Measurements from ENCODE around the gene ATPAF2. TPM values are rescaled to one million over a fixed set of nuclear protein-coding genes. Genes with fewer than 3 reads are reported as not detected.

ATPAF2 gene
- 21.2 and 21.3 TPM in 2 replicates for total RNA-seq

GRCh38 chr17:18038861-18039534 is at the start of gene ATPAF2, which contains the start of gene GID4:
Gene ATPAF2 (minus strand): TSS chr17:18039168. CDS start chr17:18039013, 155 bp downstream.
Gene GID4 (plus strand): TSS chr17:18039408. CDS start chr17:18039465, 57 bp downstream.
- DNase-seq = peak; percentile 100

GRCh38 chr17:18087610-18088491 is 48.9 kb upstream of the ATPAF2 start, which contains the start of gene DRG2:
Gene DRG2 (plus strand): TSS chr17:18087948. CDS start chr17:18088024, 76 bp downstream.
- peak; percentile 95 for DNase-seq

GRCh38 chr17:18084256-18084655 is 45.3 kb upstream of the ATPAF2 start:
- no peak for DNase-seq

DNA sequence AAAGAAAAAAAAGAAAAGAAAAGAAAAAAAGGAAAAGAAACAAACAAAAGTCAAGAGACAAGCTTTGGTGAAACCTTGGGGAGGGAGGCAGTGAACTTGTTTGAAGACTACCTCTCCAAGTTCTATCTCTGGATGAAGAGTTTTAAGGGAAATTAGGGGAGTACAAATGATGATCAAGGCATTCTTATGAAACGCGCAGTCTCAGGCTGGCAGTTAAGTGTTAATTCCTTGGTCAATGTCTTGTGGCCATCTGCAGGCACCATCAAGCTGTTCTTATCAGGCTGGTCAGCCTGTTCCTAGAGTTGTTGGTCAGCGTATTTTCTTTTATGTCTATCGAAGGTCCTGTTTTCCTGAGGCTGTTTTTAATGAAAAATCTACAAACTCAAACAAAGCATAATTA is 40.6 kb upstream of the ATPAF2 start:
- DNase-seq = no peak

DNA sequence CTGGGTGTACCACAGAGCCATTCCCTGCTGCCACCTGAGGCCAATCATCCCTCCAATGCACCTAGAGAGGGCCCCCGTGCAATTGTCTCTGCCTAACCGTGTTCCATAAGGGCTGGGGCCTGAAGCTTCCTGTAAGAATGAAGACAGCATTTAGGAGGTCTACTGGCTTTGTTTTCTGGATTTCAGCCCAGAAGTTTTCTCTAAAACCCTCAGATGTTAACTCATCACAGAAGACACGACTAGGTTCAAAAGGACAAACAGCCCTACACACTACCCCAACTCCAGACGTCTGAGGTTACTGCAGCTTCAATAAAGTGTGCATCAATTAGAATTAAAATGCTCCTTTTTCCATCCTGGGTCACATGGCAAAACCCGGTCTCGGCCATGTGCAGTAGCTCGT is 38.0 kb upstream of the ATPAF2 start:
- DNase-seq = no peak

DNA sequence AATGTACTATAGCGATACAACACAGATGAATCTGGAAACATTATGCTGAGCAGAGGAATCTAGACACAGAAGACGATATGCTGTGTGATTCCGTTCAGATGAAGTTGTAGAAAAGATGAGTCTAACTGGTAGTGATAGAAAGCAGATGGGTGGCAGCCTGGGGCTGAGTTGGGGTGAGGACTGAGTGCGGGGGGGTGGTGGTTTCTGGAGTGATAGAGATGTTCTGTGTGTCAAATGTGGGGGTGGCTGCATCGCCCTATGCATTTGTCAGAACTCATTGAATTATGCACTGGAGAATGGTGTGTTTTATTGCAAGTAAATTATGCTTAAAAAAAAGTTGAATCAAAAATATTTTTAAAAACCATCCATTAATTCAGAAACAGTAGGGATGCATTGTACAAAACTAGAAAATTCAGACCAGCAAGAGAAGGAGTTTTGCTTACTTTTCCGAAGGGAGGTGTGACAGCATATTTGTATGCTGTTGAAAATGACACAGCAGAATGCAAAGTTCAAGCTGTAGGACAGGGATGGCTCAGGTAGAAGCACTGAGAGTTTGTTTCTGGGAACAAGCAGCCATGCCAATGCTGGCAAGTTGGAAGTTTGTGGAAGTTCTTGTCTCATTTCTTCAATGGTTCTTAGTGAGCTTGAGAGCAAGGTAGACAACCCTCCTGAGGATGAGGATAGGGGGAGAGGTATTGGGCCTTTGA is 35.8 kb upstream of the ATPAF2 start:
- no peak for DNase-seq

DNA sequence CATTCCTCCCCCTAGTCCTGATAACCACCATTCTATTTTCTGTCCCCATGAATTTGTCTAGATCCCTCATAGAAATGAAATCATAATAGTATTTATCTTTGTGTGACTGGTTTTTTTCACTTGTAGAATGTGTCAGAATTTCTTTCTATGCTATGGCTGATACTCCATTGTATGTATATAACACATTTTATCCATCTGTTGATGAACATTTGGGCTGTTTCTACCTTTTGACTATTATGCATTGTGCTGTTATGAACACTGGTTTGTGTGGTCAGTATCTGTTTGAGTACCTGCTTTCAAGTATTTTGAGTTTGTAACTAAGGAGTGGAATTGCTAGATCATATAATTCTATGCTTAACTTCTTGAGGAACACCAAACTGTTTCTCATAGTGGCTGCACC is 32.8 kb upstream of the ATPAF2 start:
- no peak for DNase-seq

- DNase-seq = peak; percentile 26
Observed at GRCh38 chr17:18070861-18071340, 31.9 kb upstream of the ATPAF2 start.

DNA sequence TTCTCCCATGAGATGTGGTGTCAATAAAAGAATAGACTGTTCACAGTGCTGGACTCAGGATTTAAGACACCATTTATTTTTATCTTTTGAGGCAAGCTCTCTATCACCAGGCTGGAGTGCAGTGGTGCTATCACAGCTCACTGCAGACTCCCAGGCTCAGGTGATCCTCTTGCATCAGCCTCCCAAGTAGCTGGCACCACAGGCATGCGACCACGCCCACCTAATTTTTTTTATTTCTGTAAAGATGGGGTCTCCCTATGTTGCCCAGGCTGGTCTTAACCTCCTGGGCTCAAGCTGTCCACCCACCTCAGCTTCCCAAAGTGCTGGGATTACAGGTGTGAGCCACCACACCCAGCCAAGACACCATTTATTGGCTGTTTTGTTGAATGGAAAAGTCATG is 30.1 kb upstream of the ATPAF2 start:
- DNase-seq = no peak

GRCh38 chr17:18066866-18067265 is 27.9 kb upstream of the ATPAF2 start:
- no peak for DNase-seq

GRCh38 chr17:18065546-18065945 is 26.6 kb upstream of the ATPAF2 start:
- DNase-seq = no peak

GRCh38 chr17:18064053-18064452 is 25.1 kb upstream of the ATPAF2 start:
- no peak for DNase-seq

DNA sequence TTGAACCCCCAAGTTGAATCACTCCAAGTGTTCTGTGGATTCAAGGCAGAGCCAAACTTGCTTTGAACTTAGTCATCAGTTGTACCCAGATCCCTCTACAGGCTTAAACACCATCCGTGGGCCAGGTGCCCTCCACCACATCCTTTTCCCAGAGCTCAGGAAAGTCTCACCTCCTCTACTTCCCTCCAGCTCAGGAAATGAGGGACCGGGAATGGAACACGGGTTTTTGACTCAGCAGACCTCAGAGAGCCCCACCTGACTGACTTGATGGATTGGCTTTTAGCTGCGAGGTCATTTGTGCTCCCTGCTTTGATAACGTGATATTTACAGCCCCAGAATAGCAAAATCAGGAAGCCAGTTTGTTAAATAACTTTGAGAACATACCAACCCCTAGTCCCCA is 20.3 kb upstream of the ATPAF2 start:
- peak; percentile 33 for DNase-seq

DNA sequence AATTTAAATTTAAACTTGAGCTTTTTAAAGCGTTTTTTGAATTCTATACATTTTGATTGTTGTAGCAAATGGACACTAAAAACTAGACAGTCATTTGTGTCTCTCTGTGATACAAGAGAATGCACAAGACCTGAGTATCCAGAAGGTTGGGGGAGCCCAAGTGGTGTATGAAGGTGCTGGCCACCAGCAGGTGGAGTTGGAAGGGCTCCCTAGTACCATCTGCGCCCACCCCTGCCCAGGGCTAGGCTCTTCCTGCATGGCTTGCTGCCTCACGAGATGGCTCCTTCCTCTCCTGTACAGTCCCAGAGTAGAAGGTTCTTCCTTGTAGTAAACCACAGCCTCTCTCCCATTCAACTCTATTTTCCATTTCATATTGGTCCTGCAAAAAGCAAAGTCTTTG is 17.2 kb upstream of the ATPAF2 start:
- no peak for DNase-seq

- DNase-seq = no peak
Observed at GRCh38 chr17:18055597-18055996, 16.6 kb upstream of the ATPAF2 start.

GRCh38 chr17:18045691-18046350 is 6.9 kb upstream of the ATPAF2 start:
- no peak for DNase-seq

GRCh38 chr17:18044609-18045008 is 5.6 kb upstream of the ATPAF2 start:
- no peak for DNase-seq

DNA sequence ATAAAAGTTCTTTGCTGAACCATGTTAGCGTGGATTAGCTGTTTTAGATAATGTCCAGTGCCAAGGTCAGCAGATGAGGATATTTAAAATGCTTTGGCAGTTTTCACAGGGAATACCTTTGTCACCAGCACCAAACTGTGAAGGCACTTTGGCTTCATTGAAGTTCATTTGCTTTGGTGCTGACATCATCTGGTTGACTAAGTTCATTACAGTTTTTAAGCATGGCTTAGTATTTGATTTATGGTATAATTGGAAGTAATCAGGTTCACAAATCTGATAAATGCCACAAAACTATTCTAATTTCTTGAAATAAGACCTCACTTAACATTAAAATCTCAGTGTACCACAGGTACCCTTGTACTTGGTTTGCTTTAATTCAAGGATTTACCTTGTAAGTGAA is 4.5 kb upstream of the ATPAF2 start:
- peak; percentile 59 for DNase-seq

DNA sequence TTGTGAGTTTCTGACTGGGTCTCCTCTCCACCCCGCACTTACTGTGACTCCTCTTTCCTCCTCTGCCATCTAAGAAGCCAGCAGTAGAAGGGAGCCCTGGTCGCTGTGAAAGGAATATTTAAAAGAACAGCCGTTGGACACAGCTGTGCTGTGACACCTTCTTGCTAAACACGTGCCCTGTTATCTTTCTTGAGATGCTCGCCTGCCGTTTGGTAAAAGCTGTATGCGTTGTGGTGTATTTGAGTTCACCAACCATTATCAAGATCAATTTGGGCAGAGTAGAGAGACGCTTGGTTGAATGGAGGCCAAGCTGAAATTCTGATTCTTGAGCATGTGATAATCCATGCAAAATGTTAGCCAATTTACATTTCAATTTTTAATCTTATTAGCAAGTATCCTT is 4.0 kb upstream of the ATPAF2 start:
- no peak for DNase-seq

DNA sequence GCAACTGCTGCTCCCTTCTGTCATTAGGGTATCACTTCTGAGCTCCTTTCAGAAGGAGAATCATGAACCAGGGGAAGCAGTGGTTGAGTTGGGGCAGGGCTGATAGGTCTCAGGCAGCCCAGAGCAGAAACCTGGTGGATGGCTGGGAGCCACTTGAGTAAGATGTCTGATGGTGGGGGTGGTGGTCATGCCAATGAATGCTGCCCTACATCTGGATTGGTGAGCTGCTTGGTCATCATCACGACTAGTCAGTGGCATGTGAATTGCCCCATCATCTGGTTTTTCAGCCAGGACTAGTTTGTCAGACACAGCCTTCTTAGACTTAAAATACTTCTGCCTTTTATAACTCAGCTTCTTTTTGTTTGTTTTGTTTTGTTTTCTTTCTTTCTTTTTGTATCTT is 2.8 kb upstream of the ATPAF2 start:
- no peak for DNase-seq

DNA sequence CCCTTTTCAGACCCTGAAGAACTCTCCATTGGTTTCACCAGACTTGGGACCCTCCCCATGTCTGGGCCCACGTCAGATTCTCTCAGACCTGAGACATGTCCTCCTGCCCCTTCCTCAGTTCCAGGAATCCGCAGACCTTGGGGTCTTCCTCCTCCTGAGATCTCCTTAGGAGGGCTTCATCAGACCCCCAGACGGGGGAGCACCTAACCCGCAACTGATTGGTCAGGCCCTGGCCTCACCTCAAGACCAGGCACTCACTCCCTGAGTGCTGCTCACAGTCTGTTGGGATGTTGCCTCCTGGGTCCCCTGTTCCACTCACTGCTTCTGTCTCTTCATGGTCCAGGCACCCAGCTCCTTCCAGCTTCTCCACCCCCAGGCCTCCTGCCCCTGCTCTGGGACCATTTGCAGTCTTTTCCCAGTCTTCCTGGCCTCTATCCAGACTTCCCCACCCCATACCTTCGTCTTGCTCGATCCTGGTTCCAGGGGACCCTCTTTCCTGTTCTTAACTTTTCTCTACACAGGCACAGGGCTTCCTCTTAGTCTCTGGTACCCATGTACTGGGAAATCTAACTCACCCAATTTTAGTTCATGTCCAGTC is 1.4 kb upstream of the ATPAF2 start:
- DNase-seq = no peak
